Mammary epithelial cell (primary cell): ENCODE data around the gene FOXN3.

Experiments used
- CTCF ChIP-seq, 2 donors: IDR thresholded peaks in 1 of 2; conservative IDR thresholded peaks in 1 of 2; 2 replicates each; pipeline ENCODE4 v1.5.1; 2011 to 2012; ENCODE audit warnings: inconsistent platforms in 2 of 2, low read length in 2 of 2, mild to moderate bottlenecking in 2 of 2, control low read depth in 1 of 2, low read depth in 1 of 2; ENCODE audit not compliant: insufficient read depth in 1 of 2; ENCODE audit errors: extremely low read depth in 1 of 2
- EZH2 ChIP-seq: IDR thresholded peaks from 2 replicates; pipeline ENCODE4 v1.6.1; 2012; ENCODE audit warnings: low read length, inconsistent platforms, borderline replicate concordance

- TF ChIP-seq CTCF (conservative IDR thresholded peaks at IDR 0.05 in 1 of 2, IDR thresholded peaks at IDR 0.05 in 1 of 2; ENCODE audit: extremely low read depth in 1 of 2, insufficient read depth in 1 of 2, low read depth in 1 of 2, low read length in 2 of 2) (no peak), EZH2 (no peak)
Measured at GRCh38 chr14:89422952-89423345, 5.9 kb upstream of the FOXN3 start.
